Fibroblast of lung (primary cell): ENCODE results near the gene NUP98. TPM values are rescaled to one million over a fixed set of nuclear protein-coding genes. Genes with fewer than 3 reads are reported as not detected.

Source experiments
- DNase-seq, 2 donors: peaks; one replicate each; pipeline versions ENCODE4 v3.0.0 to v3.0.0-alpha.2; 2010; ENCODE audit warnings: low read depth in 2 of 2
- H2AFZ ChIP-seq: 2 replicates; pipeline ENCODE4 v1.5.1; 2012; ENCODE audit warnings: low read length, control low read depth, inconsistent platforms
- H3K27ac ChIP-seq: 2 replicates; pipeline ENCODE4 v1.5.1; 2011; ENCODE audit warnings: low read length, control low read depth; ENCODE audit not compliant: insufficient read depth
- H3K27me3 ChIP-seq: 2 replicates; pipeline ENCODE4 v1.5.1; 2011; ENCODE audit warnings: mild to moderate bottlenecking, low read length; ENCODE audit not compliant: control insufficient read depth, insufficient read depth
- H3K36me3 ChIP-seq: 2 replicates; pipeline ENCODE4 v1.5.1; 2011; ENCODE audit warnings: low read length; ENCODE audit not compliant: control insufficient read depth, insufficient read depth
- H3K4me1 ChIP-seq: 2 replicates; pipeline ENCODE4 v1.5.1; 2011; ENCODE audit warnings: low read length; ENCODE audit not compliant: control insufficient read depth, insufficient read depth; ENCODE audit errors: extremely low read depth
- H3K4me2 ChIP-seq: 2 replicates; pipeline ENCODE4 v1.5.1; 2011; ENCODE audit warnings: low read length, control low read depth; ENCODE audit not compliant: insufficient read depth; ENCODE audit errors: extremely low read depth
- H3K4me3 ChIP-seq, 4 experiments: fragments of 200-600 bp in 1 of 4; sonication (generic) in 1 of 4; replicated peaks in 1 of 4; 2 replicates each; pipeline ENCODE4 v1.5.1; 2011 to 2016; ENCODE audit warnings: low read length in 4 of 4, low read depth in 3 of 4, mild to moderate bottlenecking in 3 of 4, control low read depth in 2 of 4, inconsistent platforms in 1 of 4, mixed read lengths in 1 of 4; ENCODE audit not compliant: insufficient read depth in 1 of 4; ENCODE audit errors: control extremely low read depth in 1 of 4
- H3K79me2 ChIP-seq: 2 replicates; pipeline ENCODE4 v1.5.1; 2012; ENCODE audit warnings: mild to moderate bottlenecking, low read length, inconsistent platforms; ENCODE audit not compliant: control insufficient read depth, insufficient read depth
- H3K9ac ChIP-seq: 2 replicates; pipeline ENCODE4 v1.5.1; 2011; ENCODE audit warnings: mild to moderate bottlenecking, low read length, control low read depth; ENCODE audit not compliant: insufficient read depth
- H3K9me3 ChIP-seq: 2 replicates; pipeline ENCODE4 v1.5.1; 2012; ENCODE audit warnings: low read depth, low read length; ENCODE audit not compliant: control insufficient read depth, insufficient read depth
- H4K20me1 ChIP-seq: 2 replicates; pipeline ENCODE4 v1.5.1; 2011; ENCODE audit warnings: low read length; ENCODE audit not compliant: control insufficient read depth, insufficient read depth; ENCODE audit errors: extremely low read depth
- EZH2 ChIP-seq: IDR thresholded peaks from 2 replicates; pipeline ENCODE4 v1.5.1; 2012; ENCODE audit warnings: low read length, control low read depth, mild to moderate bottlenecking; ENCODE audit errors: missing control alignments
- polyA plus RNA-seq, 2 donors: library from polyadenylated mRNA; depleted of rRNA in 1 of 2; stranded (reverse) in 1 of 2; unstranded in 1 of 2; fragments of >200 nt; gene quantifications; 2 replicates each; pipeline ENCODE4 v1.2.1, GENCODE V29; 2011 to 2012; ENCODE audit warnings: missing spikeins in 1 of 2
- total RNA-seq: library from RNA; depleted of rRNA; stranded (reverse); fragments of >200 nt; gene quantifications from 2 replicates; pipeline ENCODE4 v1.2.1, GENCODE V29; 2014
- TF ChIP-seq, protein P1 (sequence below), 2 donors: IDR thresholded peaks in 1 of 2; conservative IDR thresholded peaks in 1 of 2; 1 replicate in 1 of 2; 2 replicates in 1 of 2; pipeline ENCODE4 v1.5.1; 2011 to 2012; ENCODE audit warnings: low read length in 2 of 2, control low read depth in 1 of 2, inconsistent platforms in 1 of 2, low read depth in 1 of 2, mild to moderate bottlenecking in 1 of 2

Gene NUP98
- total and polyA plus RNA-seq, 2 donors (not counting 1 experiment from before 2014, with no cell fraction given): 60.6 to 99.6 TPM

DNA sequence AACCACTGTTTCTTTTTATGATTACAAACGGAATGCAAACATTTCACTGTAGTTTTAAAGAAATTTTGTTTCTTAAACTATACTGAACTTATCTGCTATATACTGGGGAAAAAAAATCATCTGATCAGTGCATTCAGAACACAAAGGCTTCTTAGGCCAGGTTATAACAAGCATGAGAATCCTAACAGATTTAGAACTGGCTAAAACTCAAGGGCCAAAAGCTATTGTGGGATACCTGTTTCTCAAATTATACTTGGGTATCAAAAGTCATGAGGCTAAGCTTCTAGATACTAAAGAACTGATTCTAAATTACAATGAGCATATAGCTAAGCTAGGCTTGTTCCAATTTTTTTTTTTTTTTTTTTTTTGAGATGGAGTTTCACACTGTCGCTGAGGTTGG lies 96.4 kb downstream of the NUP98 start:
- Histone ChIP-seq H3K27ac (no peak overlapping the region), H2AFZ (no peak overlapping the region), H3K79me2 (no peaks in the 10 kb centered on the region), H3K9me3 (no peaks in the 10 kb centered on the region), H3K4me2 (no peak overlapping the region), H3K36me3 (peaks cover 3% of the 10 kb centered on the region), H4K20me1 (no peaks in the 10 kb centered on the region), H3K27me3 (no peaks in the 10 kb centered on the region), H3K9ac (no peak overlapping the region), H3K4me1 (no peaks in the 10 kb centered on the region), H3K4me3 (no peak overlapping the region)
- TF ChIP-seq, protein P1, sequence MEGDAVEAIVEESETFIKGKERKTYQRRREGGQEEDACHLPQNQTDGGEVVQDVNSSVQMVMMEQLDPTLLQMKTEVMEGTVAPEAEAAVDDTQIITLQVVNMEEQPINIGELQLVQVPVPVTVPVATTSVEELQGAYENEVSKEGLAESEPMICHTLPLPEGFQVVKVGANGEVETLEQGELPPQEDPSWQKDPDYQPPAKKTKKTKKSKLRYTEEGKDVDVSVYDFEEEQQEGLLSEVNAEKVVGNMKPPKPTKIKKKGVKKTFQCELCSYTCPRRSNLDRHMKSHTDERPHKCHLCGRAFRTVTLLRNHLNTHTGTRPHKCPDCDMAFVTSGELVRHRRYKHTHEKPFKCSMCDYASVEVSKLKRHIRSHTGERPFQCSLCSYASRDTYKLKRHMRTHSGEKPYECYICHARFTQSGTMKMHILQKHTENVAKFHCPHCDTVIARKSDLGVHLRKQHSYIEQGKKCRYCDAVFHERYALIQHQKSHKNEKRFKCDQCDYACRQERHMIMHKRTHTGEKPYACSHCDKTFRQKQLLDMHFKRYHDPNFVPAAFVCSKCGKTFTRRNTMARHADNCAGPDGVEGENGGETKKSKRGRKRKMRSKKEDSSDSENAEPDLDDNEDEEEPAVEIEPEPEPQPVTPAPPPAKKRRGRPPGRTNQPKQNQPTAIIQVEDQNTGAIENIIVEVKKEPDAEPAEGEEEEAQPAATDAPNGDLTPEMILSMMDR (conservative IDR thresholded peaks at IDR 0.05 in 1 of 2, IDR thresholded peaks at IDR 0.05 in 1 of 2; ENCODE audit: low read depth in 1 of 2, low read length in 2 of 2): no peak
- no peak for TF ChIP-seq EZH2
- DNase-seq: no peak

DNA sequence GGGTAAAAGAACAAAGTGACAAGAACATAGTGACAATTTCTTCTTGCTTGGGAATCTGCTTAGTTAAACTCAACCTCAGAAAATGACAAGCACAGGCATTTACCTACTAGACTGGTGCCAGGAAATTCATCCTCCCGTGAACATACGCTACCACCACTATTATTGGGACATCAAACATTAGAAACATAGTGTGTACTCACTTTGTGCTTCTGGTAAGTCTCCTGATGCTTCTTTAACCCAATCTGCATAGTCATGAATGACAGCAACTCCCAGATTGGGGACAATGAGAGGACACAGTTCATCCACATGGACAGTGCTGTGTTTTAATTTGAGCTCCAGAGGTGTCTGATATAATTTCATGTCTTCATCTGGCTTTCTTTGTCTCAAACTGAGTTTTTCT lies 96.9 kb downstream of the NUP98 start:
- H4K20me1 ChIP-seq: no peaks in the 10 kb centered on the region
- H2AFZ ChIP-seq: no peak overlapping the region
- no peak overlapping the region for H3K4me3 ChIP-seq
- no peak overlapping the region for H3K9ac ChIP-seq
- H3K79me2 ChIP-seq: no peaks in the 10 kb centered on the region
- H3K9me3 ChIP-seq: no peaks in the 10 kb centered on the region
- no peak overlapping the region for H3K27ac ChIP-seq
- no peaks in the 10 kb centered on the region for H3K4me1 ChIP-seq
- H3K36me3 ChIP-seq: peaks cover 6% of the 10 kb centered on the region
- no peak for DNase-seq
- TF ChIP-seq EZH2: no peak
- H3K4me2 ChIP-seq: no peak overlapping the region
- H3K27me3 ChIP-seq: no peaks in the 10 kb centered on the region

DNA sequence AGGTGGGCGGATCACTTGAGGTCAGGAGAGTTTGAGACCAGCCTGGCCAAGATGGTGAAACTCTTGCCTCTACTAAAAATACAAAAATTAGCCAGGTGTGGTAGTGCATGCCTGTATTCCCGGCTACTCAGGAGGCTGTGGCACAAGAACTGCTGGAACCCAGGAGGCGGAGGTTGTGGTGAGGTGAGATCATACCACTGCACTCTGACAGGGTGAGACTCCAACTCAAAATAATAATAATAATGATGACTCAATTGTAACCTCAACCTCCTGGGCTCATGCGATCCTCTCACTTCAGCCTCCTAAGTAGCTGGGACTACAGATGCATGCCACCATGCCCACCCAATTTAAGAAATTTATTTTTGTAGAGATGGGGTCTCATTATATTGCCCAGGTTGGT lies 110.6 kb downstream of the NUP98 start:
- Histone ChIP-seq H3K27me3 (no peaks in the 10 kb centered on the region), H2AFZ (no peak overlapping the region), H3K4me1 (no peaks in the 10 kb centered on the region), H3K4me3 (no peak overlapping the region), H3K9ac (no peak overlapping the region), H3K4me2 (no peak overlapping the region), H3K79me2 (no peaks in the 10 kb centered on the region), H4K20me1 (no peaks in the 10 kb centered on the region), H3K9me3 (no peaks in the 10 kb centered on the region), H3K27ac (no peak overlapping the region), H3K36me3 (peaks cover 19% of the 10 kb centered on the region)
- no peak for TF ChIP-seq EZH2
- TF ChIP-seq, protein P1 (conservative IDR thresholded peaks at IDR 0.05 in 1 of 2, IDR thresholded peaks at IDR 0.05 in 1 of 2; ENCODE audit: low read depth in 1 of 2, low read length in 2 of 2): no peak
- peak in 1 of 2 donors; percentile 23 for DNase-seq
